Loucy (cell line): Measurements from ENCODE around the gene ACIN1.

Experiments used
- EZH2phosphoT487 ChIP-seq: fragments of 200-600 bp; IDR thresholded peaks from 2 replicates; pipeline ENCODE4 v1.6.1; 2018; ENCODE audit warnings: antibody characterized with exemption, mild to moderate bottlenecking, moderate library complexity, borderline replicate concordance
- TF ChIP-seq, protein P1 (sequence below): fragments of 200-600 bp; sonication (generic); conservative IDR thresholded peaks from 2 replicates; pipeline ENCODE4 v1.5.1; 2014; ENCODE audit warnings: mild to moderate bottlenecking, antibody characterized with exemption, low read length

DNA sequence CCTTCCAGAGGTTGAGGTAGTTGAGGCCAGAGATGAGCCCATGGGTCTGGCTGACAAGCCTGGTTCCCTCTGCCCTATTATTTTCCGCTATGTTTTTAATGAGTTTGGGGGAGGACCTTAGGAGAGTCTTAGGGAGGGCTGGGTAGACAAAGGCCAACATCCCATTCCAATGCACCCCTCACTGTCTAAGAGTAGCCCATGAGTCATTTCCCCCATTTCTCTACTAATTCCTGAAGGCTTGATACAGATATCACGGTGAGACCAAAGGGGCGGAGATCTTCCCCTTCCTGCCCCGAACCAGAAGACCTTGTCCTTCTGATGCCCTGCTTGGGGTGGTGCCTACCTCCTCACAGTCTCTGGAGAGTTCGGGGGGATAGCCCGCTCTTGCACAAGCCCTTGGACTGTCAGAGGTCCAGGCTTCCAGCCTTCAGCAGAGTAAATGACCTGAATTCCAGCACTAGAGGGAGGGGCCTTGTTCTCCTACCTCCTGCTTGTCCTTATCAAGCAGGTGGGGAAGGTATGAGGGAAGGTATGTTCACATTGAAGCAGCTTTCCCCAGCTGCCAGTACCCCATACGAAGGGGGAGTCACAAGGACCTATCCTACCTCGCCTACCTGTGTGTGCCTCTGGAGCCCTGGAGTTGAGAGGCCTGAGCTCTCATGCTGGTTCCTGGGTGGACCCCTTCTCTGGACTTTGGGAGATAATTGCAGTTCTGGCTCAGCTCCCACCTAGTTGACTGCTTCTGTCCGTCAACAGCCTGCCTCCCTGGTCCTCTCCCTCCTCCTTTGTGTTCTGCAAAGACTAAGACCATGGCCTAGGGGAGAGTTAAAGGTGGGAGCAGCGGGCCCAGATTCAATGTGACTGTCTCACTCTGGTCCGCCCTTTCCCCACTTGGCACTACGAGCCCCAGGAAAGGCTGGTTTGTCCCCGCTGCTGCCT, 49.2 kb downstream of the ACIN1 start:
- TF ChIP-seq, protein P1, sequence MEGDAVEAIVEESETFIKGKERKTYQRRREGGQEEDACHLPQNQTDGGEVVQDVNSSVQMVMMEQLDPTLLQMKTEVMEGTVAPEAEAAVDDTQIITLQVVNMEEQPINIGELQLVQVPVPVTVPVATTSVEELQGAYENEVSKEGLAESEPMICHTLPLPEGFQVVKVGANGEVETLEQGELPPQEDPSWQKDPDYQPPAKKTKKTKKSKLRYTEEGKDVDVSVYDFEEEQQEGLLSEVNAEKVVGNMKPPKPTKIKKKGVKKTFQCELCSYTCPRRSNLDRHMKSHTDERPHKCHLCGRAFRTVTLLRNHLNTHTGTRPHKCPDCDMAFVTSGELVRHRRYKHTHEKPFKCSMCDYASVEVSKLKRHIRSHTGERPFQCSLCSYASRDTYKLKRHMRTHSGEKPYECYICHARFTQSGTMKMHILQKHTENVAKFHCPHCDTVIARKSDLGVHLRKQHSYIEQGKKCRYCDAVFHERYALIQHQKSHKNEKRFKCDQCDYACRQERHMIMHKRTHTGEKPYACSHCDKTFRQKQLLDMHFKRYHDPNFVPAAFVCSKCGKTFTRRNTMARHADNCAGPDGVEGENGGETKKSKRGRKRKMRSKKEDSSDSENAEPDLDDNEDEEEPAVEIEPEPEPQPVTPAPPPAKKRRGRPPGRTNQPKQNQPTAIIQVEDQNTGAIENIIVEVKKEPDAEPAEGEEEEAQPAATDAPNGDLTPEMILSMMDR: no peak
- TF ChIP-seq EZH2phosphoT487: no peak
